ENCODE results near the gene LSAMP.

The LSAMP gene

DNA sequence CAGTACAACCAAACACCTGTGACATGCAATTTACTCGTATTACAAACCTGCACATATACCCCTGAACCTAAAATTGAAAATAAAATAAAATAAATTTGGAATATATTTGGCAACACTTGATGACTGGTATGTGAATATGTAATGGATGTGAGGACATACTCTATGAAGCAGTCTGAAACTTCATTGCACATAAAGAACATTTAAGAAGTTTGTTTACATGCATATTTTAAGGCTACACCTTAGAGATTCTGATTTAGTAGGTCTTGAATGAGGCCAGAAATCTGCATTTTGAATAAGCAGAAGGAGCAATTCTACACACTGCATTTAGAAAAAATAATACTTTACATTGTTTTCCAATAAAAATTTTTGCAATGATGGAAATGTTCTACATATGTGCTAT lies 284.7 kb downstream of the LSAMP start:
- DNase-seq = no peak

DNA sequence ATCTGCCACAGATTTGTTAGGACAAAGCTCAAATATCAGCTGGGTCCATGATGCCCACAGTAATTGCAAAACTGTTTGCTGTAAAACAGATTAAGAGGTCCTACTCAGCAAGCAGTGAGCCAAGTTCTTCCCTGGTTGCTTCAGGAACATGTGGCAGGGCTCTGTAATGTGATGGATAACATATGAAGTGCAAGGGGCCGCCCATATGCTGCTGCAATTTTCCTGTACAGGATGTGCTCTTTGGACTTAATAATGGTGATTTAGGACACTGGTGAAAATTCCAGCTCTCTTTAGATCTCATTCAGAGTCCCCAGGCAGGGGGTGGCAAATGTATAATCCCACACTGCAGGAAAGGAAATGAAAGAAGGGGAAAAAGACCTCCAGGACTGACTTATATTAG lies 289.4 kb downstream of the LSAMP start:
- no peak for DNase-seq

DNA sequence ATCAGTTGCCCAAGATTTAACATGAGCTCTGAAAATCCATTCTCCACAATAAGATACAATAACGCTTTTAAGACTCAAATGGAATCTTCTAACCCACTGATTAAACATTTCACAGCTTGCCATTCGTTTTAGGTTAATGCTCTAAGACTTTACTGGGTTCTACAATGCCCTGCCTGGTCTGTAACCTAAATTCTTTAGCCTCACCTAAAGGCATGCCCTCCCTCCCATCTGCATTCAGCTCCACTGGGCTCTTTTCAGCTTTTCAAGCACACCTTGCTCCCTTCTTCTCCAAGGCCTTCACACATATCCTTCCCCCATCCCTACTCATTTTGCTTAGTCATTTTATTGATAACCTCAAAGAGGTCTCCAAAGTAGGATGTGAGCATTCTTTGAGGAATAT lies 290.9 kb downstream of the LSAMP start:
- DNase-seq = no peak

DNA sequence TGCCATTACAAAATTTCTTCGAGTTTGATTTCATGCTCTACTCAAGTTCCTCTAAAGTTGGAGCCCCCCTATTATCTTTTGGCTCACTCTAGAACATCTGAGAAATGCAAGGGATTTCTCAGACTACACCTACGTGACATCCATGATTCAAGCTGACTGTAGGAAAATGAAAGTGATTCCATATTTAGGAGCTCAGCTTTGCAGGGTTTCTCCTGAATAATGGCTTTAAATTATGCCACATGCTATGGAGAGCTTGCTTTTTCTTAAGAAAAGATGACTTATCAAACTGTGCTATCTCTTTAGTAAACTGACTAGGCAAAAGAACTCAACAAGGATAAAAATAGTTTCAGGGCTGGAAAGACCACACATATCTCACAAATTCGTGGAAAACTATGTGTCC lies 292.1 kb downstream of the LSAMP start:
- DNase-seq = no peak

DNA sequence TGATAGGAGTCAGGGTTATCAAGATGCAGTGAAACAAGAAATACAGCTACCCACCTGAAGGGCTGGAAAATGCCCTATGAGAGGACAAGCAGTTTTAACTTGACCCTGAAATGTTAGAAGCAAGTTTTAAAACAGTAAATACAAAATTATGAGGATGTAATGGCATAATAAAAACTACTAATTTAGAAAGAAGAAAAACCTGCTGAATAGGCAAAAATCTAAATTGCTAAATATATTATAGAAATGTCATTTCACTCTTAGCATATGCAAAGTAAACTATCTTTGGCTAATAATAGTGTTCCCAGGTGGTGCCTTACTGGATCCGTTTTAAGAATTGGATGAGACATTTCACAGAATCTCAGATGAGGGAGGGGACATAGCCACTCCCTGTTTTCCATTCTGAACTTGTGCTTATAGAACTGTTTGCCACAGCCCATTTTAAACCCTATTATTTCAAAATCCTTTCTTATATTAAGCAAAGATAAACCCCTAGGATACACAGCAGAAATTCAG lies 294.6 kb downstream of the LSAMP start:
- no peak for DNase-seq

DNA sequence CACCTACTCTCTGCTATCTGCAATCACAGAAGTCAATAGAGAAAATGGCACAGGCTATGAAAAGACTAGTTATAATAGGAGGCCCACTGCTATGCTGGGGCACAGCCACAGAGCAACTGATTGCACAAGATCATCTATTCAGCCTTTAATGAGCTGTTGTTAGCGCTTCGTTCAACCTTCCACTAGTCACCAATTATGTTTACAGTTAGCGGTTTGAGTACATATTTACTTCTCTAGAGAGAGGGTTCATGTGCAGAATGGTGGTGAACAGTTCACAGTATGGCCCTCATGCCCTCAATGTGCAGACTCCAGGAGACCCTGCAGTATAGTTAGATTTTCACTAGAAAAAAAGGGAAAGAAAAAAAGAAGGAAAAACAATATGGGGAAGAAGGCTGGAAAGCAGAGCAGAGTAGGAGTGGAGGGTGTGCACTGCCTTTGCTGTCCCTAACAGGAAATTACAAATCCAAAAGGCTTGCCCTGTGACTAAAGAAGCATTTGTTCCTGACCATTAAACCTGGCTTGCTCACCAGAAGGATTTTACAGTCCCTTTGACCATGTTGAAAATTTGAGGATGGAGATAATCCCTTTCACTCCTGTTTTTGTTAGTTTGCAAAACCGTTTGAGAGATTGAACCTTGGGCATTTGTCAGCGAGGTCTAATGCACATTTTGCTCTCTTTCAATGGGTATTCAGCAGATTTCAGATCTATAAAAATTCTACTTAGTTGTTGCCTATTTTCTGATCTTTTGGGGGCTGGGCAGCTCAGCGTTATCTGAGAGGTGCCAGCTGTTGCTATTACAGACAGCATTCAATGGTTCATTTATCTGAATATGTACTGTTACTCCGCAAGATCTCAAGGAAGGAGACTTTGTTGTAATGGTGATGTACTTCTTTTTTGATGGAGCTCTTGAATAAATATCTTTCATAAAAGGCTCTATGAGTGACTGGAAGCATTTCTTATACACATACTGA lies 296.1 kb downstream of the LSAMP start:
- no peak for DNase-seq

DNA sequence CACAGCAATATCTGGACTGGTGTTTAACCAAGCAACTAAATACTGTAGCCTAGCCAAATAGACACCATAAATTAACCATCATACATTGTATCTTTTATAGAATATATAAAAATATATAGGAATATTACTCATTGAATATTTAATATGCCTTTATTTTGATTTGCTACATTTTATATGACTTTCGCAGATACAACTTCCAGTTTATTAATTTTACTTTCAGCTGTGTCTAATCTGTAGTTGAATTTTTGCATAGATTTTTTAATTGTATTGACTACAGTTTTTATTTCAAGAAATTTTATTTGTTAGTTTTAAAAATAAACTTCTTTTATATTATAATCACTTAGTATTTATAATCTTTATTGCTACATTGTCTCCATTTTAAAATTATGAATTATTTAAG lies 299.7 kb downstream of the LSAMP start:
- DNase-seq = no peak

DNA sequence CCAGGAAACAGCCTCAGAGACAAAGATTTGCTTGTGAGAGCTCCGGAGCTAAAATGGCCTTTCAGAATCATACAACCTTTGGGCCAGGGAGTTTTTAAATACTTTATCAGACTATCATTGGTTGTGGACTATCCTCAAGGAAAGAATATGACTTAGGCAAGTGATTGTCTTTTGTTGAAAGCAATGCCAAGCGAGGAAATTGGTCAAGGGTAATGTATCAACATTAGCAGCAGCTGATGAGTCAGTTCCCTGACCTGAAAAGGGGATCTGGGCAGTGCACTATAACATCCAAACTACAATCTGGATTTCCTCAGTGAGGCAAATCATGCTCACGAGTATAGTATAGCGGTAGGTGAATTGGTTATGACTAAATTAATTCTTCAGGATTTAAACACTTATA lies 303.6 kb downstream of the LSAMP start:
- DNase-seq = no peak

DNA sequence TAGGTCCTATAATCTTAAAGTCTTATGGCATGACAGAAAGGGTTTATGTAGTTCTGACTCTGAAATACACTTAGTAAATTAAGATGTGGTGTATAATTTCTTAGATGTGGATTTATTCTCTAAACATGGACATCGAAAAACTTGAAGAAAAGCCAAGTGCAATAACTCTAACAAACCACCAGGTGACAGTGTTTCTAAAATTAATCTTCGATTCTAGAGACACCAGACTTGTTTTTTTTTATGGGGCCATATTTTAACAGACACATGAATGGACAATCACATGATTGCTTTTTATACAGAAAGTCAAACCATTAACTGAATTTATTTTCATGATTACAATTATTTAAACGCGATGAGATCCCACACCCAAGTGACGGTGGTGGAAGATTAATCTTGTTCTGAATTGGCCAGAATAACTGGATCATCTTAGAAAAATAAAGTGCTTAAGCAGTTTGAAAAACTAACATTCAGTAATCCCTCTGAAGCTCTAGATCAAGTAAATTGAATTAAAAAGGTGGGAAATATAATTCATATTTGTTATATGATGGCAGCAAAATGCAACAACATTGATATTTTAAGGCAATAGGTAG lies 305.1 kb downstream of the LSAMP start:
- DNase-seq = no peak

DNA sequence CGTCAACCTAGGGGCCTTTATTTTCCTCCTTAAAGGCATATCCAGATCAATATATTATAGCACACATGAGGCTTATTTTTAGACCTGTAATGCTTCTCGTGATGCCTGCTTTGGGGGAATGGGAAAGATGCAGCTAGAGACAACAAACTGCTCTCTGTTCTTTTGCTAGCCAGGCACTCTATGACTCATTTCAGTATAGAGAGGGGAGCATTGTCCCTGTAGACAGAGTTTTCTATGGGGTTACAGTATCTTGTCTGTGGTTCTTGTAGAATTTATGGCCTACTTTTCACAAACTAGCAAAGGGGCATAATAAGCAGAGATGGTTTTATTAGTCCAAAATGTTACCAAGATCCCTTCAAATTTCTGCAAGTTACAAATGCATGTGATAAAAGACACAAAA lies 305.6 kb downstream of the LSAMP start:
- DNase-seq = no peak

DNA sequence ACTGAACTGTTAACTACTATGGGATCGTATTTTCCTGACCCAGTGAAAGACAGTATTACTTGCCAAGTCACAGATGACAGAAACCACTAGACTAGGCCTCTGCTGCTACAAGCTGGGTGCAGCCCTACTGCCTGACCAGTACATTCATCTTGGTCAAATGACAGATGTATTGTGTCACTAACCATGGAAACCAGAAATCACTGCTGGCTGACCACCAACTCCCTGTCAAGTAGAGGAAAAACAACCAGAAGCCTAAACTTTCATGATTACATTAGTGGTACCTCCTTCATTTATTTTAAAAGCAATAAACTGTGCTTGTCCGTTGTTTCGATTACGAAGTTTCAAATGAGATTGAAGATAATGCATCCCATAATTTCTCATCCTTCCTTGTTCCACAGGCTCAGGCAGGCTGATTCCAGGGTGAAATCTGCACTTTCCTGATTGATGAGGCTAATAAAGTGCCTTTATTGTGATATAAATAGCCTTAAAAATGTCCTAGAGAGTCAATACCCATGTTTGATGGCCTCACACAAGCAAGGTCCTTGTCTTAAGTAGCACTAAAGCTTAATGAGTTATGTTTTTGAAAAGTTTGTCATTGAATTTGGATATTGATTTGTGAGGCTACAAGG lies 309.7 kb downstream of the LSAMP start:
- no peak for DNase-seq

DNA sequence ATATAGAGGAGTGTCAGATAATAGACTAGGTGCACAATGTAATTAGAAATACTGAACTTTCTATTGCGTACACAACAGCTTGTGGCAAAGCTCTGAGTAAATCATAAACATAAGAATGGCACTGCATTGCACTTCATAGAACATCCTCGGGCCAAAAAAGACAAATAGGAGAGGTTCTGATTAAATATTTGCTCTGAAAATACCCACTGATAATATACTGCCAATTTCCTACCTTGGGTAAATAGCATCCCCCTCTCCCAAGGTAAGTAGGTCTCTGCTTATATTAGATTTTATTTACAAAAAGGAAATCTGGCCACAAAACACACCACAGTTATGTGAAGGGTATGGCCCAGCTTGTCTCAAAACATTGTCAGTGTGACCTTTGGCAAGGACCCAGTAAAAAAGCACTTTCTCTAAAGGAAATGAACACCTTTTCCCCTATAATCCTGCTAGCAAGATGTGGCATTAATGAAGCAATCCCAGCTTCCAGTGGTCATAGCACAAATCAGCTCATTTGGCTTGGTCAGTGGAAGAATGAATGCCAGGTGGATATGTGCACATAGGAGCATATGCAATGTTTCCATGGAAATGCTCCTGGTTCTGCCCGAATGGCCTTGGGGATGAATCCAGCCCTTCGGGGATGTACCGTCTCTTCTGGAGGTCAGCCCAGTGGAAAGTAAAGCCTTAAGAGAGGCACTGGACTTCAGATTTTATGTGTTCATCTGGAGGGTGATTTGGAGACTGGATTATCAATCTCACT lies 315.9 kb downstream of the LSAMP start:
- DNase-seq = no peak

DNA sequence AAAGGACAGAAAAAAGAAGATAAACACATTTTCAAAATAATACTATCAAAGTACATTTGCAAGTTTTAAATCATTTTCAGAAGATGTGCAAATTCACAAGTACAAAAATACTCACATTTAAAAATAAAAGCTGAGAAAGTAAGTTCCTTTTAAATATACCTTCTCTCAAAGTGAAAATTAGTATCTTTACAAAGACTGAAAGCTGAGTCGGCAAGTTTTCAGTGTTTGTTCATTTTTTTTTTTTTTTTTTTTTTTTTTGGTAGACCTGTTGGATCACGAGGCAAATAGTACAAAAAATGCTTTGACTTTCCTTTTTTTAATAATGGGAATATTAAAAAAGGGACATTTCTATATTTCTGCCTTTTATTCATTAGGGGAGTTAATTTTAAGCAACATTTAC lies 317.8 kb downstream of the LSAMP start:
- DNase-seq = no peak

DNA sequence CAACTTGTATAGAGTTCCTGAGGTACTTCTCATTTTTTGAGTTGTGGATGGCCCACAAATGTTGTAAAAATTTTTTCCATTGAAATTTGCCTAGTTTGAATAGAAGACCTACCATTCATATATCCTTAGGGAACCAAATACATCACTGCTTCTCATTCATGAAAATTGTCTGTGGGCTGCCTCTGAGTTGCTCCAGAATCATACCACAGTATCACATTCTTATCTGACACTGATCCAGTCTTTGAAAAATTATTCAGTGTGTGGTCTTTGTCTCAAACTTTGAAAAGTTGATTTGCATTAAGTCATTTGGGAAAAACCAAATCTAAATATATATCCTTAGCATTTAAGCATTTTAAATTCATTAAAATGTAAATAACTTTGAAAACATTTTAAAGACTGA lies 321.1 kb downstream of the LSAMP start:
- no peak for DNase-seq

DNA sequence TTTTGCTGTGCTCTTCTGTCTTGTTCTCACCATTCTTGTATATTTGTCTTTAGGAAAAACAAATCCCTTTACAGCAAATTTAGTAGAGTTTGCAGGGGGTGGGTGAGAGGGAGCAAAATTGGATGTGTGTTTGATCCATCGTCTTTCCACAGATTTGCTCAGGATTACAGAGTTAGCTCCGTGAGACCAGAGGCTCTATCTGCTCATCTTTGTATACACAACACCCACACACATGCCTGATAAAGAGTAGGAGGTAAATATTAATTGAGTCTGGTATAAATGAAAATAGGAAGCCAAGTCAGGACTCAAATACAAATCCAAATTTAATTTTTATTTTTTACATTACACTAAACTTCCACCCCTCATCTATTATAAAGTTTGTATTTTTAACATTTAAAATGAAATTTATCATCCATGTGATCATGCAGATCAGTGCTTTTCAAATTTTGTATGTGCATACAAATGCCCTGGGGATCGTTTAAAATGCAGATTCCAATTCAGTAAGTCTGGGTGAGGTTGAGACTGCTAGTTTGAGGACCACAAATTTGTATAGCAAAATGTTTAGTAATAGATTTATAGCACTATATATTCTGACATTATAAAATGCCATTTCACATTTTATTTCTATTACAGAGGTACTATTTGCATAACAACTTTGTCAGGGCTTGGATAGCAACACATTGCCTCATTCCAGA lies 326.7 kb downstream of the LSAMP start:
- no peak for DNase-seq

DNA sequence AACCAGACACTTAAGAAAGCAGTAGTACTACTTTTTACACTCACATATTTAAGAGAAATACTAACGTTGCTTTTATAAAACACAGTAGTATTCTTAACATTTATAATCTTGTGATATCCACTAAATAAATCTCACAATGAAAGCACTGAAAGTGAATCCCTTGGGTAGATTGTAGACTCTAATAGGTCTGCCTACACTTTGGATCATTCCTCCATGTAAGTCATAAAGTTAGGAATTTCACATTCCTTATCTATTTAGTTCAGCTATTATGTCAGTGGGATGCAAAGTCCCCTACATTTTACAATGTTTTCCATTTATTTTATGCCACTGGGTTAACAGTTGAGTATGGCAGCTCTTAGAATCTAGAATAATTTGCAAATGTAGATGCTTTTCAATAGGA lies 330.7 kb downstream of the LSAMP start:
- DNase-seq = no peak

DNA sequence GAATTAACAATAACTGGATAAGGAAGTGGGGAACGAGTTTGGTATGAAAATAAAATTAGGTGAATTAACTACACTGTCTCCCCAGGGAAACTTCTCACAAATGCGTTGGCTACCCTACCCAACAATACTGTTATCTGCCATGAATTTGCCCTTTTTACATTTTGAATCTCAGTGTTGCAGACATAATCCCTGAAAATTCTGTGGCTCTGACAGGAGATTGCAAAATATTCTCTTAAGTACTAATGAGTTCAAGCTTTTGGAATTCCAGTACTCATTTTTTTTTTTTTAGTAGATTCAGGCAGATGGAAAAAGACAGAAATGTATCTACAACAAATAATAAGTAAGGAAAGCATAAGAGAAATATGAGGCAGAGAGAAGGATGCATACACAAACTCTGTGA lies 332.6 kb downstream of the LSAMP start:
- DNase-seq = no peak

DNA sequence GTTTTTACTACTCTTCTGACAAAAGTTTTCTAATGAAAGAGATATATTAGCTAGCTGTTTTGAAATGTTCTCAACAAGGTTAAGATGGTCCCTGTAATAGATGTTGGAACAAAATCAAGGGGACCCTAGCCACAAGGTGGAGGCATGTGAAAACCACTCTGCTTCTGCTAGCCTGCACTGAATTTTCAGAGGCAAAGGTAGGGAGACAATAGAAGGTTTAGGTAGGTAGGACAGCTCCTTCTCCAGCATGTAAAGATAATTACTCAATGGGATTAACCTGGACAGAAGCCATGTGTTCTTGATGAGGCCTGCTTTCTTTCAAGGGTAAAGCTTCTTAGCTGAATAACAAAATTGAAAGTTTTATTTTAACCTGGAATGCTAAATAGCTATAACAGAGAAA lies 333.5 kb downstream of the LSAMP start:
- no peak for DNase-seq

DNA sequence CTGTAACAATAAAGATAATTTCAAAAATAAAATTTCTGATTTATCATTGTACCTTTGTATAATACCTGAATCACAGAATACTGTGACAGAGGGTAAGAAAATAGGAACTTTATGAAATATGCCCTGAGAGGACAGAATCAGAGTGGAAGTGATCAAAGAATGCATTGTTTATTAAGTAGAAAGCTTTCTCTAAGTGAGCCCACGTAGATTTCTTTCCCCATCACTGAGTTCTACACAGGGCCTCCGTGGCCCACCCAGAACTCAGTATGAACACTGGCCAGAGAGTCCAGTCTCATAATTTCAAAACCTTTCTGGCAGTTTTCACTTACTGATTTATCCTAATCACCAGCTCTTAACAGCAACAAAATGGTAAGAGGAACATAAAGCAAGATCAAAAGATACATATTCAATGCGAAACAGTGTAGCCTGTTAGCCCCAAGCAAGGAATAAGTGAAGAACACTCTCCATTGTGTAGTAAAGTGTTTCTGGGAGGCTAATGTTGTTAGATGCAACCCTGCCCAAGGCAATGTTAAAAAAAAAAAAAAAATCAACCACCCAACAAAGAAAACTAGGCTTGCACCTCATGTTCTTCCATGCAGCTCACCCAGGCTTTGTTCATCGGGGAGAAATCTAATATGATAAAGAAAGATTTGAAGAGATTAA lies 341.3 kb downstream of the LSAMP start:
- no peak for DNase-seq

DNA sequence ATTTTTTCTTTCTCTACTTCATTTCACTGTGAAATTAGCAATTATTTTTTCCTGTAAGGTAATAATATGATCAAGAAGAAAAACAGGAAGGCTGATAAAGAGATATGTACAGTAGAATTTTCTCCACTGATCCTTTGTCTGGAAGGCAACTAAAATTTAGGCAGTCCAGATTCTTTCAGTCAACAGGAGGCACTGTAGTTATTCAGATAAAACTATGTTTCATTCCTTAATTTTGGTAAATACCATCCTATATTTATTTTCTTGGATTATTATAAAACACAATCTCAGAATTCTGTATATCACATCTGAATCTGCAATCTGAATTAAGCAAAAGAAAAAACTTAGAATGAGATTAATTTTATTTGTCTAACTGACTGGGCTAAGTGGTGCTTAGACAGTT lies 343.2 kb downstream of the LSAMP start:
- no peak for DNase-seq

DNA sequence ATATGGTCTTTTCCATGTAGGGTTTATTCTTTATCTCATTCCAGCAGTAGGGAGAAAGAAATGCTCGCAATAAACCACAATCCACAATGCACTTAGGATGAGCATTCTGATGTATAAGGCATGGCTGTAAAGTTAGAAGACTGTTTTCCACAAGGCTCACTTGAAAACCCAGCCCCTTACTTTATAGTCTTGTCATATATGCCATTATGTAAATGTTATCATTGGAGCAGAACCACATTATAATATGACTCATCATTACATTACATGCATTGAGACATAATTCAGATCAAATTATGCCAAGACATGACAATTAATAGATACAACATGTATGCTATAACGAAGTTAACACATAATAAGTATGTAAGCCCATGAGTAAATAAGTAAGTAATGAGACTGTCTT lies 348.1 kb downstream of the LSAMP start:
- DNase-seq = no peak

DNA sequence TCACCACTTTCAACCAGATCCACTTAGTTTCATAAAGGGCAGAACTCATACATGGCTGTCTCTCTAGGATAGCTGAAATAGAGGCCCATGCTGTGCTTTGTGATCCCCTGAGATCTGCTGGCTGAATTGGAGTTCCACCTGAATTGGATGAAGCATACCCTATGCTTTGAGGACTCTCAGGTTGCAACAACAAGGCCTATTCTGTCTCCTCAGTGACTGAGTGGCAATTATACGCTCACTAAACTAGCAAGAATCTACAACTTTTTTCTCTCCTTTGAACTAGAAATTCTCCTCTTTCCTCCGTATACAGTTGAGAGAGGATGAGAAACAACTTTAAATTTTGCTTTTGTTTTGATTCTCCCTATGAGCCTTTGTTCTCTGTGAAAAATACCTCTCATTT lies 348.7 kb downstream of the LSAMP start:
- DNase-seq = no peak

Measured in activated CD4-positive, CD25-positive, alpha-beta regulatory T cell treated with anti-CD3 and anti-CD28 coated beads, Interleukin-2, amount 50 U/mL, for 72 hours (primary cell).